ENCODE data around the gene RDH16.

DNA sequence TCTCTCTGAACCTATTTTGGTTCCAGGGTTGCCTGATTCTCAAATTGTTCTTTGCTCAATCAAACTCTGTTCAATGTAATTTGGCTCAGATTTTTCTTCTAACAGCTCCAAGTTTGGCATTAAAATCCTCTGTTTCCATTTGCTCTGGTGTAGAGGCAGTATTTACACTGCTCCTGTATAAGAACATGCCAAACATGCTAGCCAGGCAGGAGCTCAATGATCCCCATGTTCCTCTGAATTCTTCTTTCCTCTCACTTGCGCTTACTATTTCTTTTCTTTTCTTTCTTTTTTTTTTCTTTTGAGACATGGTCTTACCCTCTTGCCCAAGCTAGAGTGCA is 40.4 kb downstream of the RDH16 start:
- TF ChIP-seq, protein P1, sequence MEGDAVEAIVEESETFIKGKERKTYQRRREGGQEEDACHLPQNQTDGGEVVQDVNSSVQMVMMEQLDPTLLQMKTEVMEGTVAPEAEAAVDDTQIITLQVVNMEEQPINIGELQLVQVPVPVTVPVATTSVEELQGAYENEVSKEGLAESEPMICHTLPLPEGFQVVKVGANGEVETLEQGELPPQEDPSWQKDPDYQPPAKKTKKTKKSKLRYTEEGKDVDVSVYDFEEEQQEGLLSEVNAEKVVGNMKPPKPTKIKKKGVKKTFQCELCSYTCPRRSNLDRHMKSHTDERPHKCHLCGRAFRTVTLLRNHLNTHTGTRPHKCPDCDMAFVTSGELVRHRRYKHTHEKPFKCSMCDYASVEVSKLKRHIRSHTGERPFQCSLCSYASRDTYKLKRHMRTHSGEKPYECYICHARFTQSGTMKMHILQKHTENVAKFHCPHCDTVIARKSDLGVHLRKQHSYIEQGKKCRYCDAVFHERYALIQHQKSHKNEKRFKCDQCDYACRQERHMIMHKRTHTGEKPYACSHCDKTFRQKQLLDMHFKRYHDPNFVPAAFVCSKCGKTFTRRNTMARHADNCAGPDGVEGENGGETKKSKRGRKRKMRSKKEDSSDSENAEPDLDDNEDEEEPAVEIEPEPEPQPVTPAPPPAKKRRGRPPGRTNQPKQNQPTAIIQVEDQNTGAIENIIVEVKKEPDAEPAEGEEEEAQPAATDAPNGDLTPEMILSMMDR (IDR thresholded peaks at IDR 0.05; ENCODE audit: low read depth, low read length, poor library complexity, severe bottlenecking): no peak
- no peak for TF ChIP-seq EZH2phosphoT487 (IDR thresholded peaks at IDR 0.05; ENCODE audit: borderline replicate concordance, low read length)
